Peyer's patch (tissue), 4 donors: ENCODE measurements around the gene TMPRSS11F. TPM values are rescaled to one million over a fixed set of nuclear protein-coding genes. Genes with fewer than 3 reads are reported as not detected.

Experiments
- DNase-seq, 3 donors: peaks; one replicate each; pipeline ENCODE4 v3.0.0-alpha.2; 2017 to 2019
- H3K27ac ChIP-seq, 4 donors: fragments of 200-600 bp; sonication (generic); one replicate each; pipeline ENCODE4 v1.5.1; 2016 to 2019
- H3K27me3 ChIP-seq, 2 donors: fragments of 200-600 bp; sonication (generic); one replicate each; pipeline ENCODE4 v1.5.1; 2019
- H3K36me3 ChIP-seq, 3 donors: fragments of 200-600 bp; sonication (generic); one replicate each; pipeline ENCODE4 v1.5.1; 2016 to 2019
- H3K4me1 ChIP-seq, 4 donors: fragments of 200-600 bp; sonication (generic); one replicate each; pipeline ENCODE4 v1.5.1; 2016 to 2019
- H3K4me3 ChIP-seq, 4 donors: fragments of 200-600 bp; sonication (generic); 1 replicate in 3 of 4; 2 replicates in 1 of 4; pipeline ENCODE4 v1.5.1; 2016 to 2019; ENCODE audit warnings: mild to moderate bottlenecking in 1 of 4
- H3K9me3 ChIP-seq, 4 donors: fragments of 200-600 bp; sonication (generic); one replicate each; pipeline ENCODE4 v1.5.1; 2016 to 2019; ENCODE audit warnings: mild to moderate bottlenecking in 1 of 4
- CTCF ChIP-seq, 6 experiments: fragments of 450-650 bp in 4 of 6; fragments of 200-600 bp in 2 of 6; sonication (generic) in 1 of 6; IDR thresholded peaks; one replicate each; pipeline ENCODE4 v1.5.1; 2017 to 2019; ENCODE audit warnings: antibody characterized with exemption in 6 of 6, mild to moderate bottlenecking in 3 of 6, moderate library complexity in 1 of 6
- POLR2A ChIP-seq, 2 donors: fragments of 450-650 bp; IDR thresholded peaks; one replicate each; pipeline ENCODE4 v1.5.1; 2017; ENCODE audit warnings: antibody characterized with exemption in 2 of 2, mild to moderate bottlenecking in 2 of 2, moderate library complexity in 2 of 2
- small RNA-seq, 2 donors: library from RNA; depleted of rRNA; stranded (forward); fragments of <200 nt; gene quantifications; one replicate each; pipeline ENCODE3, GENCODE V24; 2016
- total RNA-seq, 4 donors: library from RNA; depleted of rRNA; stranded (reverse); fragments of >200 nt; gene quantifications; one replicate each; pipeline ENCODE4 v1.1.0, GENCODE V29; 2016

TMPRSS11F gene
- total RNA-seq, 4 donors from 2014 or later, result not detected

DNA sequence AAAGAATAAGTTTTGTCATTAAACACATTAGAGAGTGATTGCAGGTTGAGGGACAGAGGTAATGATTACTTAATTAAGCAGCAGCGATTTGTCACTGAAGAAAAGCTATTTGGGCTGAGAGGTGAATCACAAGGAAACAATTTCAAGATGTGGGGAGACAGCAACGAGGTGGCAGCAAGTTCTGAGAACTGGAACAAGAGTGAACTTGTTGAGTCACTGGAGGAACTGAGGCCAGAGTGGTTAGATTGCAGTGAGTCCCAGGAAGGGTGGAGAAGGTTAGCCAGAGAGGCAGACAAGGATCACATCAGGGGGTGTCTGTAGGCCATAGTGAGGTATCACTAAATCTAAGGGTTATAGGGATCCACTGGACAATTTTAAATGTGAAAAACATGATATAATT lies 108.5 kb downstream of the TMPRSS11F start:
- Histone ChIP-seq H3K27ac (no peak overlapping the region), H3K36me3 (no peaks in the 10 kb centered on the region), H3K4me1 (no peaks in the 10 kb centered on the region), H3K9me3 (no peaks in the 10 kb centered on the region), H3K27me3 (no peaks in the 10 kb centered on the region), H3K4me3 (no peak overlapping the region)
- no peak for DNase-seq
- TF ChIP-seq POLR2A (IDR thresholded peaks at IDR 0.05) (no peak), CTCF (IDR thresholded peaks at IDR 0.05) (no peak)

DNA sequence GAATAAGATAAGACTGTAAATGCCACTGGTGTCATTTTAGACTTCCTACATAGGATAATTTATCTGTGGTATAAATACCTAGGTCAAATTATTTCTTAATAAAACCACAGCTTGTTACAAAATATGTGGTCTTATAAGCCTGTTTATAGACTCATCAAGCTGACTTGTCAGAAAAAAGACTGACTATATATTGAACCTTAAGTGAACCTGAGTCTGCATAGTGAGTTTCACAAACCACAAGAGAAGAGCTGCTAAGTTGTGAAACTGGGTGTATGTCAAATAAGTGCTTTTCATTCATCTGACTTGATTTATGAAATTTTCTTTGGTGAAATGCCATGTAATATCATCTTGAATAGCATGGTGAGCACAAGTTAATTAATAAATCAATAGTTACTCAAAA lies 118.0 kb downstream of the TMPRSS11F start:
- DNase-seq, result no peak
- TF ChIP-seq POLR2A (IDR thresholded peaks at IDR 0.05), result no peak
- no peak for TF ChIP-seq CTCF (IDR thresholded peaks at IDR 0.05)
- no peak overlapping the region for H3K27ac ChIP-seq

More for the DNA sequence above, 118.0 kb downstream of the TMPRSS11F start:
- Histone ChIP-seq H3K4me3 (no peak overlapping the region), H3K4me1 (no peaks in the 10 kb centered on the region), H3K36me3 (no peaks in the 10 kb centered on the region), H3K27me3 (no peaks in the 10 kb centered on the region), H3K9me3 (no peaks in the 10 kb centered on the region)

Small RNA genes within 50 kb of the gene (small RNA-seq; reads per million reads assigned to genes)
- gene RNU6-95P, result 0 reads per million in 2 donors

Other genes with a start within 250 kb of the TMPRSS11F start
- gene TMPRSS11D, start 245.9 kb downstream of the TMPRSS11F start, total RNA-seq, result not detected
- gene TMPRSS11A, start 166.4 kb downstream of the TMPRSS11F start, total RNA-seq, result not detected
- gene TMPRSS11B, start 115.8 kb upstream of the TMPRSS11F start, total RNA-seq, result not detected
- 100 to 1,000 TPM in 1 of 4 donors, 10 to 100 TPM in 3; 65.0 to 137 (median 83.3) TPM for gene YTHDC1, start 220.2 kb upstream of the TMPRSS11F start, total RNA-seq